Stimulated activated naive B cell treated with anti-CD40 and anti-IgM and Interleukin-4, amounts not matched to agents 10 μg/mL and 1 μg/mL and 100 μg/mL, for 72 hours (primary cell): ENCODE data around the gene FRMD4A.
A peak's percentile ranks its signal among the peaks of the same experiment; 100 is the strongest.

Experiments
- ATAC-seq, 2 donors: fragments of 150-1000 bp; cut with Tn5 transposase; replicated peaks; 2 replicates each; pipeline ENCODE4 v1.10.0; 2021; ENCODE audit warnings: moderate library complexity in 1 of 2
- DNase-seq: peaks from one replicate; pipeline ENCODE4 v3.0.0; 2021
- H3K27ac Mint-ChIP-seq: one replicate; pipeline ENCODE4 v1.8.0; 2022; ENCODE audit warnings: mild to moderate bottlenecking, mixed read lengths
- H3K27me3 Mint-ChIP-seq, 2 donors: one replicate each; pipeline ENCODE4 v1.8.0; 2022; ENCODE audit warnings: mixed read lengths in 2 of 2
- H3K36me3 Mint-ChIP-seq, 2 donors: one replicate each; pipeline ENCODE4 v1.8.0; 2022; ENCODE audit warnings: mixed read lengths in 2 of 2, mild to moderate bottlenecking in 1 of 2
- H3K4me1 Mint-ChIP-seq, 2 donors: one replicate each; pipeline ENCODE4 v1.8.0; 2022; ENCODE audit warnings: mixed read lengths in 2 of 2, mild to moderate bottlenecking in 1 of 2
- H3K4me3 Mint-ChIP-seq, 2 donors: one replicate each; pipeline ENCODE4 v1.8.0; 2022; ENCODE audit warnings: mild to moderate bottlenecking in 2 of 2, mixed read lengths in 2 of 2, moderate library complexity in 1 of 2
- H3K9me3 Mint-ChIP-seq, 2 donors: one replicate each; pipeline ENCODE4 v1.8.0; 2022; ENCODE audit warnings: mixed read lengths in 2 of 2, mild to moderate bottlenecking in 1 of 2

FRMD4A gene

DNA sequence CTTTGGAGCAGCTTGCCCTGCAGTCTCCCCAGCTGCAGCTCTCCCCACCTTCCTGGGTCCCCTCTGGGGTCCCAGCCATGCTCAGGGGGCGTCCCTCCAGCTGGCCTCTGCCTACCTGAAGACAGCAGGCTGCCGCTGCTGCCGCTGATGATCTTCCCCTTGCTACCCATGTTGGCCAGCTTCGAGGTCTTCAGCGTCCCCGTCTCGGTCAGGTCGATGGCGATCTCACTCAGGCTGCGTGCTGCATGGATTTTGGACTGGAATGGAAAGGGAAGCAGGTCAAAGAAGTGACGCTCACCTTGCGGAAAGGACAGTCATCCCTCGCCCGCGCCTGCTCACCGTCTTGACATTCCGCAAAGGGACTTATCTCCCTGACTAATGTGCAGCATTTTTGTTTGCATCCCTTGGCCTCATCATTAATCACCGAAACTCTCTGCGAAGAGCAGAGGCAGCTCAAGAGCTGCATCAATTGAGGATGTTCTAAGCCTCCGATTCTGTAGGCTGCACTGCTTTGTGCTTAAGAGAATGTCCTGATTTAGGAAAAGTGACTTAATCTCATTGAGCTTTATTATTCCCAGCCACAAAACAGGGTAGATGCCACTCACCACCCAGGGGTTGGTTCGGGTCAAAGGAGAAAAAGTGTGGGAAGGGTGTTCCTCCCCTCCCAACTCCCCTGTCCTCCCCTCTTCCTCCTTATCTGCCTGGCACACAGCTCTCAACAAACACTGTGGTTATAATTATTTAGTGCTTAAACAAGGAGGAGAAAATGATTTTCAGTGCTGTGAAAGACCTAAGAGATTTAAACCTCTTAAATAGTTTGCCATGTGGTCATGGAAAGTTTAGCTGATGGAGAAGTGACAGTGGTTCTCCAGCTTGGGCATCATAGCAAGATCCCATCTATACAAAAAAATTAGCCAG, 636.7 kb downstream of the FRMD4A start:
- no peaks in the 10 kb centered on the region for H3K4me1 Mint-ChIP-seq
- H3K4me3 Mint-ChIP-seq, result no peak overlapping the region
- no peaks in the 10 kb centered on the region for H3K9me3 Mint-ChIP-seq
- H3K27me3 Mint-ChIP-seq, result peaks cover 6 to 17% of the 10 kb centered on the region in 2 donors
- H3K36me3 Mint-ChIP-seq, result no peaks in the 10 kb centered on the region
- ATAC-seq (no peak), DNase-seq (no peak)
- H3K27ac Mint-ChIP-seq, result no peak overlapping the region

DNA sequence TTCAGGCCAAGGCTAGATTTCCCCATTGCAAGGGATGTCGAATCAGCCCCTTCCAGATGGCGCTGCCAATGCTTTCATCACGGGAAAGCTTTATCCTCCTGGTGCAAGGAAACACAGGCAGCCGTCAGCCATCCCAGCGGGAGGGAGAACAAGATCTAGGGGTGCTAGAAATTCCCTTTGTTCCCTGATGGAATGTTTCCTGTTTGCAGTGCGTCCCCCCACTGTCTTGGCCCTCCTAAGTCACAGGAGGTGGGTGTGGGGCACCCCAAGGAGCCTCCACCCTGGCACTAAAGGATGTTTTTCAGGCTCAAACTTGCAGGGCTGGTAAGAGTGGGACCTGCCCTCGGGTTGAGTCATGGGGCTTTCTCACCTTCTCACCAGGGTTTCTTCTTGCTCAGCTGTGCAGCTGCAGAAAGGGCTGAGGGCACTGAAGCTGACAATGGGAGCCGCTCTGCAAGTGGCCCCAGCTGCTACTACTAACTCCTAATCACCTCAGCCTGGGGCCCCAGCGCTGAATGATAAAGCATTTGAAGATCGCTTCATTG, 640.4 kb downstream of the FRMD4A start:
- peak; percentile 77 to 94 for ATAC-seq
- Mint-ChIP-seq H3K4me1 (peaks cover 5 to 6% of the 10 kb centered on the region in 2 donors), H3K27me3 (peaks cover 6% of the 10 kb centered on the region in 2 donors), H3K36me3 (no peaks in the 10 kb centered on the region), H3K27ac (no peak overlapping the region), H3K4me3 (no peak overlapping the region), H3K9me3 (no peaks in the 10 kb centered on the region)
- DNase-seq, result peak; percentile 3

DNA sequence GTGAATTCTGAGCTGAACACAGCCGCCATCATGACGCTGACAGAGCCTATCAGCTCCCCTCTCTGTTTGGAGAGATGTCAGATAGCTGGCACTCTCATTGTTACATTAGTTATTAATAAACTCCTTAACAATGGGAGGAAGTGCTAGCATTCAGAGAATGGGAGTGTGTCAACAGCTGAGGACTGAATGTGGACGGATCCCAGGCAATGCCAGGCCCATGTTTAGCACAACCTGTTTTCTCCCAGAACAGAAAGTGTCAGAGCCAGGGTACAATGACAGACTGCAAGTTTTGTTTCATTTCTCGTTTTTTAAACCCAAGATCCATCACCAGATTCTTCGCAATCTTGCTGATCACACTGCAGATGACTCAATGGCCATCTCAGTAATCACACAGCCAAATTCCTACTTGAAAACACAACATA, 644.4 kb downstream of the FRMD4A start:
- H3K27ac Mint-ChIP-seq, result no peak overlapping the region
- H3K4me1 Mint-ChIP-seq, result peaks cover 5 to 6% of the 10 kb centered on the region in 2 donors
- DNase-seq (no peak), ATAC-seq (no peak)
- H3K4me3 Mint-ChIP-seq, result no peak overlapping the region
- H3K36me3 Mint-ChIP-seq, result no peaks in the 10 kb centered on the region
- H3K9me3 Mint-ChIP-seq, result no peaks in the 10 kb centered on the region
- H3K27me3 Mint-ChIP-seq, result peaks cover 5 to 8% of the 10 kb centered on the region in 2 donors

DNA sequence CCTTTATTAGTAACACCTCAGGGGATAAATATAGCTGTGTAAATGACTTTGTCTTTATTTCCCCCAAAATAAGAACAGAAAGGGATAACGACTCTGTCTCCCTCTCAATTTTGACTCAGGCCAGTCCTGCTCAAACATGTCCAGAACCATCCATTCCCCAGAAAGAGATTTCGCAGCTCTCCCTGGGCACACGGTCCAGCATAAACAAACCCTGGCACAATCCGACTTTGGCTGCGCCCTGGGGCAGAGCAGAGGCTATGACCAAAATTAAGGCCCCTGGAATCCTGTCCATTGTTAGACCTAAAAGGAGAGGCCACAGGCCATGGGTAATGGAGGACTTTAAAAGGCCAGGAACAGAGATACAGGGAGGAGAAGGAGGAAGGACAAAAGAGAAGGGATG, 644.8 kb downstream of the FRMD4A start:
- no peak overlapping the region for H3K27ac Mint-ChIP-seq
- DNase-seq, result no peak

DNA sequence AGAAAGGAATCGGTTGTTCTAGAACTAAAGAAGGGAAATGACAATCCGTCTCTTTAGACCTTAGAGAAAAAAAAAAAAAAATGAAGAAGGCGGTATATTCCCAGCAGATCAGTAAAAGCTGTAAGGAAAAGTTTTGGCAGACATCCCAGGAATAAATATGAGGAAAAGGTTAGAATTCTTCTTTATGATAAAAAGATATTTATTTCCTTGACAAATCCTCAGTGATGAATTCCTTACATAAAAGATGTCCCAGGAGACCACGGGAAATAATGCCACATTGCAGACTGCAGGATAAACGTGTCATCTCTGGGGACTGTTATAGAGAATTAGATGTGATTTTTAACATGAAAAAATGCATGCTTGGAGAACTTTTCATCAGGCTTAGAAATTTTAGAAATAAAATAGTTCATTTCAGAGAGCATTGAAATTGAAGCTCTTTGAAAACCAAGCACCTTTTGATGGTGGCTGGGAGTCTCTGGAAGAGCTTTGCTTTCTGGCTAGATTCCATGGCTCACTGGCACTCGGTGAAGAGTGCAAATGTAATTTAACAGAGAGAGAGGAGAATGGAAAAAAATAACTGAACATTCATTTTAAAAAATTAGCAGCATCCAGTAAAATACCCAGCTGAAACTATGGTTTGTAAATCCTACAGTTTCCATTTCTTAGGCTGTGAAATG, 645.8 kb downstream of the FRMD4A start:
- ATAC-seq (no peak), DNase-seq (no peak)
- Mint-ChIP-seq H3K9me3 (no peaks in the 10 kb centered on the region), H3K4me1 (peaks cover 5 to 6% of the 10 kb centered on the region in 2 donors), H3K36me3 (no peaks in the 10 kb centered on the region), H3K27ac (no peak overlapping the region), H3K27me3 (peaks cover 5 to 13% of the 10 kb centered on the region in 2 donors), H3K4me3 (no peak overlapping the region)

More for the DNA sequence above, 644.8 kb downstream of the FRMD4A start:
- H3K27me3 Mint-ChIP-seq, result peaks cover 5 to 11% of the 10 kb centered on the region in 2 donors
- H3K4me3 Mint-ChIP-seq, result no peak overlapping the region
- no peak for ATAC-seq
- H3K4me1 Mint-ChIP-seq, result peaks cover 5 to 6% of the 10 kb centered on the region in 2 donors
- H3K9me3 Mint-ChIP-seq, result no peaks in the 10 kb centered on the region
- H3K36me3 Mint-ChIP-seq, result no peaks in the 10 kb centered on the region

DNA sequence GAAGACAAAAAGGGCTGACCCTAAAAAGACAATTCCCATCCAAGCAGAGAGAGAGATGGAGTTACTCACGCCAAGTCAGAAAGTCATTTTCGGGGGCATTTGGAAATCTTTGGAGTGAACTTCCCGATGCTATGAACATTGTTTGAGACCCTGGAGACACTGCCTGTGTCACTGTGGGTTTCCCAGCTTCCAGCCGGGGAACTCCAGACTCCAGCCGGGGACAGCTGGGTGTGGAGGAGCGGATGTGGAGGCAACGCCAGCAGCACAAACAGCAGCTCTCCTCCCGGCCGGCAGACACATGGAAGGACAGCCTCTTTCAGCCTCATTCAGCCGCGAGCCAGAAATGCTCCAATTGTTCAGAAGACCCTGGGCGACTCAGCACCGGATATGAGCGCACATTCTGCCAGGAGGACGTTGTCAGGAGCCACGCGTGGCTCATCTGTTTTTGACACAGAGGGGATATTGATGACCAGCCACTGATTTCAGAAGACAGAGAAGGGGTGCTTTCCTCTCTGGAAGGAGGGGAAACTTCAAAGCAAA, 646.4 kb downstream of the FRMD4A start:
- no peaks in the 10 kb centered on the region for H3K36me3 Mint-ChIP-seq
- H3K27me3 Mint-ChIP-seq, result peaks cover 11 to 18% of the 10 kb centered on the region in 2 donors
- no peak overlapping the region for H3K4me3 Mint-ChIP-seq
- H3K9me3 Mint-ChIP-seq, result no peaks in the 10 kb centered on the region
- DNase-seq (no peak), ATAC-seq (no peak)
- peaks cover 5 to 6% of the 10 kb centered on the region in 2 donors for H3K4me1 Mint-ChIP-seq
- H3K27ac Mint-ChIP-seq, result no peak overlapping the region

DNA sequence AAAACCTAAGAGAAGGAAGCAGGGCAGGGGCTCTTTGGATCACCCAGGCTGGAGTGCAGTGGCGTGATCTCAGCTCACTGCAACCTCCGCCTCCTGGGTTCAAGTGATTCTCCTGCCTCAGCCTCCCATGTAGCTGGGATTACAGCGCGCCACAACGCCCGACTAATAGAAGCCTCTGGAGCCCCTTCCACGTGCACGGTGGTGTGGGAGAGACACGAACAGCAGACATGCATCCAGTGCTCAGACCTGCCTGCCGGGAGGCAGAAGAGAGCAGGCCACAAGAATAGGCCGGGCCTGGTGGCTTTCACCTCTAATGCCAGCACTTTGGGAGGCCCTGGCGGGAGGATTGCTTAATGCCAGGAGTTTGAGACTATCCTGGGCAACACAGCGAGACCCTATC, 647.7 kb downstream of the FRMD4A start:
- H3K27ac Mint-ChIP-seq, result no peak overlapping the region
- no peaks in the 10 kb centered on the region for H3K36me3 Mint-ChIP-seq
- ATAC-seq (no peak), DNase-seq (no peak)
- no peak overlapping the region for H3K4me3 Mint-ChIP-seq
- no peaks in the 10 kb centered on the region for H3K9me3 Mint-ChIP-seq
- H3K27me3 Mint-ChIP-seq, result peaks cover 12 to 18% of the 10 kb centered on the region in 2 donors
- H3K4me1 Mint-ChIP-seq, result peaks cover 5 to 6% of the 10 kb centered on the region in 2 donors

DNA sequence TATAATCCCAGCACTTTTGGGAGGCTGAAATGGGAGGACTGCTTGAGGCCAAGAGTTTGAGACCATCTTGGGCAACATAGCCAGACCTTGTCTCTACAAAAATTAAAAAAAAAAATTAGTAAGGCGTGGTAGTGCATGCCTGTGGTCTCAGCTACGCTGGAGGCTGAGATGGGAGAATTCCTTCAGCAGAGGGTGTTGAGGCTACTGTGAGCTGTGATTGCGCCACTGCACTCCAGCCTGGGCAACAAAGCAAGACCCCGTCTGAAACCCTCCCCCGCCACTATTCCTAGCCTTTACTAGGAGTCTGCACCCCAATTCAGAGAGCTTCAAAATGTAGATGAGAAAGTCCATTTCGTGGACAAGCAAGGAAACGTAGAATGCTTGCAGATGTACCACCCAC, 648.8 kb downstream of the FRMD4A start:
- DNase-seq (no peak), ATAC-seq (no peak)
- Mint-ChIP-seq H3K4me3 (no peak overlapping the region), H3K9me3 (no peaks in the 10 kb centered on the region), H3K4me1 (peaks cover 5% of the 10 kb centered on the region in 2 donors), H3K27ac (no peak overlapping the region), H3K36me3 (no peaks in the 10 kb centered on the region), H3K27me3 (peaks cover 12 to 24% of the 10 kb centered on the region in 2 donors)

DNA sequence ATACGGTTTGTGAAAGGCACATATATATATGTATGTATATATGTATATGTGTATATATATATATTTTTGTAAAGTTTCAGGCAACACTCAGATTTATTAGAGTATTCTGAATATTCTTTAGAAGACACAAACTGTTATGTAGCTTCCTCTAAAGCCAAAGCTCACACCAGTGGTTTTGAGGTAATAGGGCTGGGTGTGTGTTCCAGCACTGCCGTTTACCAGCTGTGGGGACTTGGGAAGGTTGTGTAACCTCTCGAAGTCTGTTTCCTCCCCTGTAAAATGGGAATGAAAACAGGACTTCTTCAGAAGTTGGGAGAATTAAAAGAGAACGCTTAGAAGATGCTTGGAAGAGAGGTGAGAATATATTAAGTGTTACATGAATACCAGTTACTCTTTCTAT, 649.2 kb downstream of the FRMD4A start:
- ATAC-seq, result no peak
- Mint-ChIP-seq H3K36me3 (no peaks in the 10 kb centered on the region), H3K9me3 (no peaks in the 10 kb centered on the region), H3K4me1 (peaks cover under 1 to 3% of the 10 kb centered on the region in 2 donors), H3K27ac (no peak overlapping the region), H3K4me3 (no peak overlapping the region), H3K27me3 (peaks cover 12 to 24% of the 10 kb centered on the region in 2 donors)
- no peak for DNase-seq

DNA sequence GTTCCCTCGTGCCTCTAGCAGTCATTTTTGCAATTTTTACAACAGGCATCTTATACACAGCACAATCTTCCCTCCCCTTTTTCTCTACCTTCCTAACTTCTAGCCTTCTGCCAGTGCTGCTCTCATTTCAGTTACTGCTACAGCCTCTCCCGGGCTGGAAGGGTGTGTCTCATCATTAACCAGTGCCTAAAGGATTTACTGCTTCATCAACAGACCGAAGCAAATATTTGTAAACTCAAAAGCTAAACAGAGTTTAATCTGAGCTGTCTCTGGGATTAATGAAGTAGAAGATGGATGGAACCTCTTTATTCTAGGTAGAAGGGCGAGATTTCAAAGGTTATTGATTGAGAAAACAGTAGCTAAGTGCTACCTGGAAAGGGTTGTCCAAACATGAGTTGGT, 649.6 kb downstream of the FRMD4A start:
- Mint-ChIP-seq H3K36me3 (no peaks in the 10 kb centered on the region), H3K4me3 (no peak overlapping the region), H3K27ac (no peak overlapping the region), H3K27me3 (peaks cover 12 to 24% of the 10 kb centered on the region in 2 donors), H3K9me3 (no peaks in the 10 kb centered on the region), H3K4me1 (peaks cover 0 to 1% of the 10 kb centered on the region in 2 donors)
- DNase-seq (no peak), ATAC-seq (no peak)

DNA sequence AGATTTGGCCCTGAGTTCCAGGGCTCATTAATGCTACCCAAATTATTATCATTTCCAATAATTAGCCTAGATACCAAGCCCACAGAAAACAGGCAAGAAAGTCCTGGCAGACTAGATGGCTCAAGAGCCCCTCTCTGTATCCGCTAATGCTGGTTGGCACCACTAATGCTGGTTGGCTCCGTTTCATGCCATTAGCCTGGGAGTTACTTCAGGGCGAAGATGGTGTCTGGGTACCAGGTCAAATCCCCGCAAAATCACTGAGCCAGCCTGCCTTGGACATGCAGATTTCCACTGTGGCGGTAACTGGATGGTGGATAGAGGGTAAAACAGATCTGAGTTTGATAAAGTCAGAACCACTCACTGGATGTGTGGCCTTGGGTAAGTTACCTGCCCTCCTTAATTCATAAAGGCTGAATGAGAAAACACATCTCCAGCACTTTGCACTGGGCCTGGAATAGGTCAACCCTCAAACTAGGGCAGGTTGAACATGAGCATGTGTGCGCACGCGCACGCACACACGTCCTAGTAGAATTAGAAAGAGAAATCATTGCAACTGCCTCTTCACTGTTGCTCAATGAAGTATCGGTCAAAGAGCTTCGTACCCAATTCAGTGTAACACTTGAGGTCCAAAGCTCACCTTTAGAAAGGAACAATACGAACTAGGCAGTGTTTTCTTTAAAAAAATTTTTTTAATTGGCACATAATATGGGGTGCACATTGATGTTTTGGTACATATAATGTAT, 652.5 kb downstream of the FRMD4A start:
- Mint-ChIP-seq H3K27me3 (peaks cover 12 to 17% of the 10 kb centered on the region in 2 donors), H3K9me3 (no peaks in the 10 kb centered on the region), H3K36me3 (no peaks in the 10 kb centered on the region), H3K27ac (no peak overlapping the region), H3K4me3 (no peak overlapping the region), H3K4me1 (no peaks in the 10 kb centered on the region)
- DNase-seq (no peak), ATAC-seq (no peak)

DNA sequence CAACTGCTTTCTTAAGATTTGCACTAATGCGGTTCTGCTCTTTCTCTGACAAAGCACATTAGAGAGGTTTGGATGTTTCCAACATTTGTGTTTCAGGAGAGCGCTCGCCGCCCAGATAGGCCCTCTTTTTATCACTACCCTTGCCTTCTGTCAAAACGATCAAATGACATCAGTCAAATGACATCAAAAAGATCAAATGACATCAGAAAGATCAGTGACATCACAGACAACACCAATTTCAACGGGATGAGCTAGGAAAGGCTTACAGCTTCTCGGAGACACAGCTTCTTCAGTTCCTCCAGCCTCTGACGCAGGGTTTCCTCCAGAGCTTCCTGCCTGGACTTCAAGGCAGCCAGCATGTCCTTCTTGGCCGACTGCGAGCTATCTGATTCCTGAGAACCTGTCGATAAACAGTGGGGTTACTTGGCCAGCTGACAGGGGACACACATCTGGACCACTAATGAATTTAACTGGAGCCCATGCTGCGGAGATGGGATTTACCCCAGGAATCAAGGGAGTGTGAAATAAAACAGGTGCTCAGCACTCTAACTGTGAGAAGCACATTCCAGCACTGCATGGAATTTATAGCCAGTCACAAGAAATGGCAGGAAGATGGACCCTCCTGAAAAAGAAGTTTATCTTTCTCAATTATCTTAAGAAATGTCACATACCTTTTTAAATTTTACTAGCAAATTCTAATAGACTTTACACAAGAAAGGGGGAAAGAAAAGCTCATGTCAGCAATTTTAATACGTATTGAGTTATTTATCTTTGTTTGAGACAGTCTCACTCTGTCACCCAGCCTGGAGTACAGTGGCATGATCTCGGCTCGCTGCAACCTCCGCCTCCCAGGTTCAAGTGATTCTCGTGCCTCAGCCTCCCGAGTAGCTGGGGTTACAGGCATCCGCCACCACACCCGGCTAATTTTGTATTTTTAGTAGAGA, 655.8 kb downstream of the FRMD4A start:
- peaks cover 7 to 11% of the 10 kb centered on the region in 2 donors for H3K27me3 Mint-ChIP-seq
- DNase-seq (no peak), ATAC-seq (no peak)
- H3K4me3 Mint-ChIP-seq, result no peak overlapping the region
- H3K4me1 Mint-ChIP-seq, result no peaks in the 10 kb centered on the region
- no peaks in the 10 kb centered on the region for H3K36me3 Mint-ChIP-seq
- H3K27ac Mint-ChIP-seq, result no peak overlapping the region
- no peaks in the 10 kb centered on the region for H3K9me3 Mint-ChIP-seq

DNA sequence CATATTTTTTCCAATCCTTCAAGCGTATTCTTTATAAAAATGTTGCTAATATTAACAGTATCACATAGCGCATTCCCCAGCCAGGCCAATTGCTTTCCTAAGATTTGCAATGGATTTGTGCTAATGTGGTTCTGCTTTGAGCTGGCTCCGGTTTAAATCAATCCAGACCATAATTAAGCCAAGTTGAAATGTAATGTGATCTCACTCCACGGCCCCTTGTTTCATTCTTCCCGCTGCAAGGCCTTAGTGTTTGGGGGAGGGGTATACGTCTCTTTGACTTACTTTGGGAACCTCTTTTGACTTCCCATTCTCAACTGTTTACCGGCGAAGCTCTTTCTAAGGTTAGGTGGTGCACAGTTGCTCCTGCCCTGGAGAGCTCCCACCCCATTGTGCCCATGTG, 657.6 kb downstream of the FRMD4A start:
- no peak for DNase-seq
- ATAC-seq, result no peak
- no peak overlapping the region for H3K27ac Mint-ChIP-seq
- no peaks in the 10 kb centered on the region for H3K4me1 Mint-ChIP-seq
- H3K36me3 Mint-ChIP-seq, result peaks cover 0 to 3% of the 10 kb centered on the region in 2 donors
- peaks cover 0 to 6% of the 10 kb centered on the region in 2 donors for H3K27me3 Mint-ChIP-seq
- H3K4me3 Mint-ChIP-seq, result no peak overlapping the region
- H3K9me3 Mint-ChIP-seq, result no peaks in the 10 kb centered on the region
